ENCODE data around the gene RNF213. TPM values are rescaled to one million over a fixed set of nuclear protein-coding genes. Genes with fewer than 3 reads are reported as not detected.

Gene RNF213
- total RNA-seq, 1 experiment from 2014 or later = 70.5 TPM

DNA sequence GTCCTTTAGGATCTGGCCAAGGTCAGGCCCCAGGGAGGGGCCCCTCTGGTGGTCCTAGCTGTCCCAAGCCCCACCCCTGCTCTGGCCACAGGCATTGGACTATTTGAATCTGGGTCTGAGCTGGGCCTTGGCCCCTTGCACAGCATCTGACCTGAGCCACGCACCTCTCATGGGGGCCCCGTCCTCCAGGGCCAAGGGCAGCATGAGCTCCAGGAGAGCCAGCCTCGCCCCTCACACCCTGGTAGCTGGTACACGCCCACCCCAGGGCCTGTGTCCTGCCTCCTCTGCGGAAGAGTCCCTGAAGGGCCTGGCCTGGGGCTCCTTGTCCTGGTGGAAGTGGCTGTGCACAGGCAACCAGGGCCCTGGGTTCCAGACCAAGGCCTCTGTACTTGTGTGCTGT, 178.2 kb downstream of the RNF213 start:
- Mint-ChIP-seq H3K4me1 (no peaks in the 10 kb centered on the region), H3K4me3 (no peak overlapping the region), H3K27ac (no peak overlapping the region), H3K9me3 (peaks cover 3% of the 10 kb centered on the region; the same call in 1 of the 2 replicates), H3K36me3 (no peaks in the 10 kb centered on the region), H3K27me3 (ENCODE audit: low read depth) (peaks cover 20% of the 10 kb centered on the region)
- no peak for TF ChIP-seq PRRX2 (CRISPR knock-in tag; IDR thresholded peaks at IDR 0.05)
- DNase-seq (ENCODE audit: low spot score) (no peak), ATAC-seq (no peak)
- POLR2A ChIA-PET = no interaction called here
- CTCF ChIA-PET = interaction anchor here (1.0 to 3.3 kb wide), 2 partner anchors 12 to 37 kb away, joined by 3 to 17 read pairs; no protein-coding TSS in a partner anchor

DNA sequence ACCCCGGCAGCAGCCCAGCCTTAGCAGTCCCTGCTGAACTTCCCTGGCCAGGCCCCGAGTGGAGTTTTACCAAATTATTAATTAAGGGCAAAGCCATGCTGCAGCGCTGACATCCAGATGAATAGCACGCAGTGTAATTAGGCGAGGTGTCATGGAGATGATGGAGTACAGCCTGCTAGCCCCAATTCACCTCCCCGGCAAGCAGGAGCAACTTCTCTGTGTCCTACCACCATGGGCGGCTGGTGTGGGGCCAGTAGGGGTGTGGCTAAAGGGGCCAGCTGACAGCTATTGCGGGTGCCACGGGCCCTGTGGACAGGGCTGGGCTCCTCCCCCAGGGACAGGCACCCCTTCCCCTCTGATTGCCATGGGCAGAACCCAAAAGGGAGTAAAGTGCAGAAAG, 178.8 kb downstream of the RNF213 start:
- Mint-ChIP-seq H3K36me3 (no peaks in the 10 kb centered on the region), H3K9me3 (peaks cover 3% of the 10 kb centered on the region; the same call in 1 of the 2 replicates), H3K27me3 (ENCODE audit: low read depth) (peaks cover 20% of the 10 kb centered on the region), H3K4me1 (no peaks in the 10 kb centered on the region; the same call in 1 of the 2 replicates), H3K4me3 (no peak overlapping the region), H3K27ac (no peak overlapping the region)
- TF ChIP-seq, protein P1, sequence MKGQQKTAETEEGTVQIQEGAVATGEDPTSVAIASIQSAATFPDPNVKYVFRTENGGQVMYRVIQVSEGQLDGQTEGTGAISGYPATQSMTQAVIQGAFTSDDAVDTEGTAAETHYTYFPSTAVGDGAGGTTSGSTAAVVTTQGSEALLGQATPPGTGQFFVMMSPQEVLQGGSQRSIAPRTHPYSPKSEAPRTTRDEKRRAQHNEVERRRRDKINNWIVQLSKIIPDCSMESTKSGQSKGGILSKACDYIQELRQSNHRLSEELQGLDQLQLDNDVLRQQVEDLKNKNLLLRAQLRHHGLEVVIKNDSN (CRISPR knock-in tag; IDR thresholded peaks at IDR 0.05) = no peak
- TF ChIP-seq, protein P2, sequence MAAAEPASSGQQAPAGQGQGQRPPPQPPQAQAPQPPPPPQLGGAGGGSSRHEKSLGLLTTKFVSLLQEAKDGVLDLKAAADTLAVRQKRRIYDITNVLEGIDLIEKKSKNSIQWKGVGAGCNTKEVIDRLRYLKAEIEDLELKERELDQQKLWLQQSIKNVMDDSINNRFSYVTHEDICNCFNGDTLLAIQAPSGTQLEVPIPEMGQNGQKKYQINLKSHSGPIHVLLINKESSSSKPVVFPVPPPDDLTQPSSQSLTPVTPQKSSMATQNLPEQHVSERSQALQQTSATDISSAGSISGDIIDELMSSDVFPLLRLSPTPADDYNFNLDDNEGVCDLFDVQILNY (CRISPR knock-in tag; IDR thresholded peaks at IDR 0.05) = no peak
- TF ChIP-seq NR3C1 (CRISPR knock-in tag; conservative IDR thresholded peaks at IDR 0.05; ENCODE audit: low read depth) = no peak
- TF ChIP-seq ZNF219 (CRISPR knock-in tag; IDR thresholded peaks at IDR 0.05; ENCODE audit: borderline replicate concordance) = no peak
- TF ChIP-seq ZNF121 (CRISPR knock-in tag; IDR thresholded peaks at IDR 0.05) = no peak
- TF ChIP-seq GABPB1 (CRISPR knock-in tag; IDR thresholded peaks at IDR 0.05) = no peak
- TF ChIP-seq, protein P3, sequence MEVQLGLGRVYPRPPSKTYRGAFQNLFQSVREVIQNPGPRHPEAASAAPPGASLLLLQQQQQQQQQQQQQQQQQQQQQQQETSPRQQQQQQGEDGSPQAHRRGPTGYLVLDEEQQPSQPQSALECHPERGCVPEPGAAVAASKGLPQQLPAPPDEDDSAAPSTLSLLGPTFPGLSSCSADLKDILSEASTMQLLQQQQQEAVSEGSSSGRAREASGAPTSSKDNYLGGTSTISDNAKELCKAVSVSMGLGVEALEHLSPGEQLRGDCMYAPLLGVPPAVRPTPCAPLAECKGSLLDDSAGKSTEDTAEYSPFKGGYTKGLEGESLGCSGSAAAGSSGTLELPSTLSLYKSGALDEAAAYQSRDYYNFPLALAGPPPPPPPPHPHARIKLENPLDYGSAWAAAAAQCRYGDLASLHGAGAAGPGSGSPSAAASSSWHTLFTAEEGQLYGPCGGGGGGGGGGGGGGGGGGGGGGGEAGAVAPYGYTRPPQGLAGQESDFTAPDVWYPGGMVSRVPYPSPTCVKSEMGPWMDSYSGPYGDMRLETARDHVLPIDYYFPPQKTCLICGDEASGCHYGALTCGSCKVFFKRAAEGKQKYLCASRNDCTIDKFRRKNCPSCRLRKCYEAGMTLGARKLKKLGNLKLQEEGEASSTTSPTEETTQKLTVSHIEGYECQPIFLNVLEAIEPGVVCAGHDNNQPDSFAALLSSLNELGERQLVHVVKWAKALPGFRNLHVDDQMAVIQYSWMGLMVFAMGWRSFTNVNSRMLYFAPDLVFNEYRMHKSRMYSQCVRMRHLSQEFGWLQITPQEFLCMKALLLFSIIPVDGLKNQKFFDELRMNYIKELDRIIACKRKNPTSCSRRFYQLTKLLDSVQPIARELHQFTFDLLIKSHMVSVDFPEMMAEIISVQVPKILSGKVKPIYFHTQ (CRISPR knock-in tag; IDR thresholded peaks at IDR 0.05) = no peak
- no peak for TF ChIP-seq KAT7 (CRISPR knock-in tag; IDR thresholded peaks at IDR 0.05; ENCODE audit: borderline replicate concordance)
- POLR2A ChIA-PET = no interaction called here
- ATAC-seq = no peak
- CTCF ChIA-PET = interaction anchor here (3.3 kb wide), 1 partner anchor 12 kb away, joined by 17 read pairs; no protein-coding TSS in a partner anchor
- DNase-seq (ENCODE audit: low spot score) = no peak

DNA sequence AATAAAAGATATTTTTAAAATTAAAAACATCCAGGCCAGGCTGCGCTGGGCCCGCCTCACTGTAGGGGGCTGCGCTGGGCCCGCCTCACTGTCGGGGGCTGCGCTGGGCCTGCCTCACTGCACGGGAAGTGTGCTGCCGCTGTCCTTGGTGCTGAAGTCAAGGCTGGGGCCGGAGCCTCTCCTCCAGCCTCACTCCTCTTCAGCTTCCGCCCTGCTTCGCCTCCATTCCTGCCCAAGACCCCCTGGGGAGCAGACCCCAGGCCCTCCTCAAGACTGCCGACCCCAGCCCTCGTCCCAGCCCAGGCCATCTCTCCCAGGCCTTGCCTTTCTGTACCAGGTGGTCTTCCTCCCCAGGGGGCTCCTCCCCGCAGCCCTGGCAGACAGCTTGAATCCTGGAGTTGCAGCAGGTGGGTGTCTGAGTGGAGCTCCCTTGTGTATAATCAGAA, 180.5 kb downstream of the RNF213 start:
- H3K27ac Mint-ChIP-seq = no peak overlapping the region
- H3K27me3 Mint-ChIP-seq (ENCODE audit: low read depth) = peaks cover 17% of the 10 kb centered on the region
- POLR2A ChIA-PET = no interaction called here
- no peak overlapping the region for H3K4me3 Mint-ChIP-seq
- no peaks in the 10 kb centered on the region; the same call in 1 of the 2 replicates for H3K4me1 Mint-ChIP-seq
- CTCF ChIA-PET = interaction anchor here (1.5 kb wide), 1 partner anchor 14 kb away, joined by 7 read pairs; no protein-coding TSS in a partner anchor
- DNase-seq (ENCODE audit: low spot score) (peak; percentile 91), ATAC-seq (peak; percentile 84)
- H3K9me3 Mint-ChIP-seq = peaks cover under 1% of the 10 kb centered on the region; the same call in 1 of the 2 replicates
- no peaks in the 10 kb centered on the region for H3K36me3 Mint-ChIP-seq
- peak; percentile 98 for TF ChIP-seq FOXP1 (CRISPR knock-in tag; IDR thresholded peaks at IDR 0.05; ENCODE audit: borderline replicate concordance)
- no peak for TF ChIP-seq NR1H2 (CRISPR knock-in tag; IDR thresholded peaks at IDR 0.05)
- TF ChIP-seq PRRX2 (CRISPR knock-in tag; IDR thresholded peaks at IDR 0.05) = no peak
- TF ChIP-seq, protein P4, sequence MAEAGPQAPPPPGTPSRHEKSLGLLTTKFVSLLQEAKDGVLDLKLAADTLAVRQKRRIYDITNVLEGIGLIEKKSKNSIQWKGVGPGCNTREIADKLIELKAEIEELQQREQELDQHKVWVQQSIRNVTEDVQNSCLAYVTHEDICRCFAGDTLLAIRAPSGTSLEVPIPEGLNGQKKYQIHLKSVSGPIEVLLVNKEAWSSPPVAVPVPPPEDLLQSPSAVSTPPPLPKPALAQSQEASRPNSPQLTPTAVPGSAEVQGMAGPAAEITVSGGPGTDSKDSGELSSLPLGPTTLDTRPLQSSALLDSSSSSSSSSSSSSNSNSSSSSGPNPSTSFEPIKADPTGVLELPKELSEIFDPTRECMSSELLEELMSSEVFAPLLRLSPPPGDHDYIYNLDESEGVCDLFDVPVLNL (CRISPR knock-in tag; IDR thresholded peaks at IDR 0.05; ENCODE audit: borderline replicate concordance, low read depth) = peak; percentile 85; the same call in 1 of the 2 replicates
- TF ChIP-seq GTF2I (CRISPR knock-in tag; conservative IDR thresholded peaks at IDR 0.05) = no peak
- peak; percentile 81; the same call in 1 of the 2 replicates for TF ChIP-seq ARID4B (CRISPR knock-in tag; IDR thresholded peaks at IDR 0.05; ENCODE audit: borderline replicate concordance)
- TF ChIP-seq, protein P3 (CRISPR knock-in tag; IDR thresholded peaks at IDR 0.05) = no peak
- TF ChIP-seq ZNF317 (CRISPR knock-in tag; IDR thresholded peaks at IDR 0.05; ENCODE audit: borderline replicate concordance, low read depth) = peak; percentile 36; the same call in 1 of the 2 replicates

Data from WTC11 (cell line).